Liver (tissue), 9 donors: ENCODE data around the gene RPL10. TPM values are rescaled to one million over a fixed set of nuclear protein-coding genes. Genes with fewer than 3 reads are reported as not detected.

Source experiments
- DNase-seq: peaks from one replicate; pipeline ENCODE4 v3.0.0-alpha.2; 2017; ENCODE audit warnings: low spot score
- H3K27ac ChIP-seq, 2 donors: one replicate each; pipeline ENCODE4 v1.7.0; 2013; ENCODE audit warnings: inconsistent platforms in 2 of 2, low read length in 2 of 2, control low read depth in 1 of 2, low read depth in 1 of 2, mild to moderate bottlenecking in 1 of 2
- H3K27me3 ChIP-seq, 4 donors: one replicate each; pipeline versions ENCODE4 v1.6.1 to v1.7.0; 2013; ENCODE audit warnings: low read length in 3 of 4, inconsistent platforms in 1 of 4, mild to moderate bottlenecking in 1 of 4, moderate library complexity in 1 of 4; ENCODE audit not compliant: control insufficient read depth in 4 of 4, insufficient read depth in 4 of 4
- H3K36me3 ChIP-seq, 4 donors: one replicate each; pipeline versions ENCODE4 v1.6.1 to v1.7.0; 2013; ENCODE audit warnings: low read length in 3 of 4, mild to moderate bottlenecking in 3 of 4, low read depth in 1 of 4, moderate library complexity in 1 of 4; ENCODE audit not compliant: control insufficient read depth in 4 of 4, insufficient read depth in 3 of 4
- H3K4me1 ChIP-seq, 4 donors: one replicate each; pipeline versions ENCODE4 v1.6.1 to v1.7.0; 2013; ENCODE audit warnings: low read length in 3 of 4, mild to moderate bottlenecking in 3 of 4, moderate library complexity in 1 of 4; ENCODE audit not compliant: control insufficient read depth in 4 of 4, insufficient read depth in 4 of 4
- H3K4me3 ChIP-seq, 3 donors: one replicate each; pipeline versions ENCODE4 v1.6.1 to v1.7.0; 2013; ENCODE audit warnings: low read length in 3 of 3, control low read depth in 1 of 3, low read depth in 1 of 3, mild to moderate bottlenecking in 1 of 3
- H3K9ac ChIP-seq, 2 donors: one replicate each; pipeline ENCODE4 v1.7.0; 2013; ENCODE audit warnings: low read length in 2 of 2, mild to moderate bottlenecking in 2 of 2, moderate library complexity in 2 of 2, control low read depth in 1 of 2, low read depth in 1 of 2
- H3K9me3 ChIP-seq, 4 donors: one replicate each; pipeline versions ENCODE4 v1.6.1 to v1.7.0; 2013; ENCODE audit warnings: low read length in 3 of 4; ENCODE audit not compliant: control insufficient read depth in 4 of 4
- FOXA1 ChIP-seq: IDR thresholded peaks from 2 replicates; pipeline ENCODE4 v1.6.1; 2016; ENCODE audit warnings: antibody characterized with exemption
- GABPA ChIP-seq, 2 donors: IDR thresholded peaks in 1 of 2; conservative IDR thresholded peaks in 1 of 2; 2 replicates each; pipeline ENCODE4 v1.6.1; 2016; ENCODE audit warnings: antibody characterized with exemption in 2 of 2, mild to moderate bottlenecking in 1 of 2, moderate library complexity in 1 of 2
- HNF4A ChIP-seq, 2 donors: conservative IDR thresholded peaks; 2 replicates each; pipeline ENCODE4 v1.6.1; 2016; ENCODE audit warnings: antibody characterized with exemption in 2 of 2, mild to moderate bottlenecking in 2 of 2
- HNF4G ChIP-seq: IDR thresholded peaks from 2 replicates; pipeline ENCODE4 v1.6.1; 2016; ENCODE audit warnings: antibody characterized with exemption
- JUND ChIP-seq, 2 donors: IDR thresholded peaks; 2 replicates each; pipeline ENCODE4 v1.6.1; 2016; ENCODE audit warnings: antibody characterized with exemption in 2 of 2
- NR2F2 ChIP-seq: IDR thresholded peaks from 2 replicates; pipeline ENCODE4 v1.6.1; 2016; ENCODE audit warnings: antibody characterized with exemption
- RAD21 ChIP-seq, 2 donors: IDR thresholded peaks; 2 replicates each; pipeline ENCODE4 v1.6.1; 2016; ENCODE audit warnings: antibody characterized with exemption in 2 of 2, mild to moderate bottlenecking in 2 of 2
- RXRA ChIP-seq, 2 donors: IDR thresholded peaks; 2 replicates each; pipeline ENCODE4 v1.6.1; 2017 to 2018; ENCODE audit warnings: antibody characterized with exemption in 2 of 2, mild to moderate bottlenecking in 1 of 2
- SP1 ChIP-seq: IDR thresholded peaks from 2 replicates; pipeline ENCODE4 v1.6.1; 2018; ENCODE audit warnings: antibody characterized with exemption, mild to moderate bottlenecking
- TAF1 ChIP-seq: conservative IDR thresholded peaks from 2 replicates; pipeline ENCODE4 v1.6.1; 2016; ENCODE audit warnings: antibody characterized with exemption, mild to moderate bottlenecking
- YY1 ChIP-seq: IDR thresholded peaks from 2 replicates; pipeline ENCODE4 v1.6.1; 2016; ENCODE audit warnings: antibody characterized with exemption, mild to moderate bottlenecking
- WGBS: extraction: QIAGEN DNeasy Blood & Tissue Kit; methylation state at CpG from one replicate; pipeline ENCODE4 v1.1.7; 2013; 5-methylcytosine and 5-hydroxymethylcytosine counted together
- polyA plus RNA-seq, 2 donors: library from polyadenylated mRNA; stranded (reverse) in 1 of 2; unstranded in 1 of 2; fragments of 200-250 nt in 1 of 2; fragments of >200 nt in 1 of 2; fragmentation: Nextera tagmentation in 1 of 2; extraction: Ambion mirVana in 1 of 2; gene quantifications; one replicate each; pipeline versions ENCODE4 v1.2.1 to v1.2.3, GENCODE V29; 2013 to 2015
- total RNA-seq, 2 donors: library from RNA; depleted of rRNA; stranded (reverse); fragments of >200 nt; gene quantifications; one replicate each; pipeline ENCODE4 v1.2.3, GENCODE V29; 2014
- TF ChIP-seq, protein P1 (sequence below): IDR thresholded peaks from 2 replicates; pipeline ENCODE4 v1.6.1; 2016; ENCODE audit warnings: antibody characterized with exemption
- TF ChIP-seq, protein P2 (sequence below): IDR thresholded peaks from 2 replicates; pipeline ENCODE4 v1.6.1; 2016; ENCODE audit warnings: antibody characterized with exemption
- TF ChIP-seq, protein P3 (sequence below): IDR thresholded peaks from 2 replicates; pipeline ENCODE4 v1.6.1; 2016; ENCODE audit warnings: antibody characterized with exemption
- TF ChIP-seq, protein P4 (sequence below): fragments of 150-350 bp; IDR thresholded peaks from 2 replicates; pipeline ENCODE4 v1.5.1; 2017; ENCODE audit warnings: improper control_type of control experiment, low read depth, low read length; ENCODE audit not compliant: missing input control
- TF ChIP-seq, protein P5 (sequence below): IDR thresholded peaks from 2 replicates; pipeline ENCODE4 v1.6.1; 2016; ENCODE audit warnings: antibody characterized with exemption, mild to moderate bottlenecking
- donor health status: healthy.
- donor health status: healthy.
- donor health status: healthy.
- donor health status: healthy.
- donor health status: healthy.

The RPL10 gene
- total and polyA plus RNA-seq, 4 donors = 446 to 1,644 (median 1,423) TPM

DNA sequence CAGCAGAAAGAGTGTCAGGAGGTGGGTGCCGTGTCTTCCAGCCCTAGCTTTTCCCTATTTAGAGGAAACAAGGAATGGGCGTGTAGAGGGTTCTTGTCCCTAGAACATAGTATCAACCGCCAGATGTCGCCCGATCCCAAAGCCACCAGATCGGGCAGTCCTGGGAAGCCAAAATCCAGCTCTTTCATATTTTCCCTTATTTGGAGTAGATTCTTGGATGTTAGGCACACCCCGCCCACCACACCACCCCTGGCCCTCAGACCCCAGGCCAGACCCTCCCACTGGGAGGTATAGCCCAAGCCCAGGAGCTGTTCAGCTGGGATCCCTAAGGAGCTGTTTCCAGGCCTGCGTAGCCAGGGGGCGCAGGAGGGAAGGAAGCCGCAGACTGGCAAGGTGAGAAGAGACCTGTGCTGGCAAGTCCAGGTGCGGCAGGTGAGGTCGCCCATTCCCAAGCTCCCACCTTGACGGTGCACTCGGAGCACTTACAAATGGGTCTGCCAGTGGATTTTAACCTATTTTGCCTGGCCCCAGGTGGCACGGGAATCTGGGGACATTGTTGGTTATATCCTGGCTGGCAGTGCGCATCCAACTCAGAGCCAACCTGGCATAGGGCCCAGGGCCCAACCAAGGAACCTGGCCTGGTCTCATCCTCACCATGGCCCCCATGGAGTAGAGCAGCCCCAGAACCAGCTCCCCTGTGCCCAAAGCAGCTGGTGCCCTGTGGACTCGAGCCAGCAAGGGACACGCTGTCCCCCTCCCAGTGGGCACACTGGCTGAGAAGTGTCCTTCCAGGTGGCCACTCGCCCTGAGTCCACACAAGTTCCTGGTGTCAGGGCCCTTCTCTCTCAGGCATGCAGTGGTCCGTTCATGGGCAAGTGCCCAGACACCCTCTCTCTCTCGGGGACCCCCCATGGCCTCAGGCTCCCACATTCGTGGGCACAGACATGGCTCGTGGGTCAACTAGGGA lies 24.6 kb upstream of the RPL10 start:
- 12% methylated on average over 23 of the region's 23 CpGs for WGBS
- Histone ChIP-seq H3K9me3 (no peaks in the 10 kb centered on the region), H3K27me3 (no peaks in the 10 kb centered on the region), H3K27ac (peak overlapping the region; percentile 12 to 35), H3K9ac (no peak overlapping the region), H3K4me1 (peaks cover 8 to 25% (median 11%) of the 10 kb centered on the region in 4 donors), H3K36me3 (no peaks in the 10 kb centered on the region), H3K4me3 (peak overlapping the region in 2 of 3 donors; percentile 27 to 33)
- TF ChIP-seq, protein P1, sequence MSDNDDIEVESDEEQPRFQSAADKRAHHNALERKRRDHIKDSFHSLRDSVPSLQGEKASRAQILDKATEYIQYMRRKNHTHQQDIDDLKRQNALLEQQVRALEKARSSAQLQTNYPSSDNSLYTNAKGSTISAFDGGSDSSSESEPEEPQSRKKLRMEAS = no peak
- TF ChIP-seq, protein P2, sequence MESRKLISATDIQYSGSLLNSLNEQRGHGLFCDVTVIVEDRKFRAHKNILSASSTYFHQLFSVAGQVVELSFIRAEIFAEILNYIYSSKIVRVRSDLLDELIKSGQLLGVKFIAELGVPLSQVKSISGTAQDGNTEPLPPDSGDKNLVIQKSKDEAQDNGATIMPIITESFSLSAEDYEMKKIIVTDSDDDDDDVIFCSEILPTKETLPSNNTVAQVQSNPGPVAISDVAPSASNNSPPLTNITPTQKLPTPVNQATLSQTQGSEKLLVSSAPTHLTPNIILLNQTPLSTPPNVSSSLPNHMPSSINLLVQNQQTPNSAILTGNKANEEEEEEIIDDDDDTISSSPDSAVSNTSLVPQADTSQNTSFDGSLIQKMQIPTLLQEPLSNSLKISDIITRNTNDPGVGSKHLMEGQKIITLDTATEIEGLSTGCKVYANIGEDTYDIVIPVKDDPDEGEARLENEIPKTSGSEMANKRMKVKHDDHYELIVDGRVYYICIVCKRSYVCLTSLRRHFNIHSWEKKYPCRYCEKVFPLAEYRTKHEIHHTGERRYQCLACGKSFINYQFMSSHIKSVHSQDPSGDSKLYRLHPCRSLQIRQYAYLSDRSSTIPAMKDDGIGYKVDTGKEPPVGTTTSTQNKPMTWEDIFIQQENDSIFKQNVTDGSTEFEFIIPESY = no peak
- TF ChIP-seq HNF4A (conservative IDR thresholded peaks at IDR 0.05) (no peak), GABPA (IDR thresholded peaks at IDR 0.05 in 1 of 2, conservative IDR thresholded peaks at IDR 0.05 in 1 of 2) (no peak), RXRA (IDR thresholded peaks at IDR 0.05) (no peak), TAF1 (no peak), JUND (IDR thresholded peaks at IDR 0.05) (no peak), RAD21 (IDR thresholded peaks at IDR 0.05) (peak; percentile 66 to 73), YY1 (no peak), HNF4G (no peak), SP1 (no peak)
- TF ChIP-seq, protein P3, sequence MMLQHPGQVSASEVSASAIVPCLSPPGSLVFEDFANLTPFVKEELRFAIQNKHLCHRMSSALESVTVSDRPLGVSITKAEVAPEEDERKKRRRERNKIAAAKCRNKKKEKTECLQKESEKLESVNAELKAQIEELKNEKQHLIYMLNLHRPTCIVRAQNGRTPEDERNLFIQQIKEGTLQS = no peak
- TF ChIP-seq, protein P4, sequence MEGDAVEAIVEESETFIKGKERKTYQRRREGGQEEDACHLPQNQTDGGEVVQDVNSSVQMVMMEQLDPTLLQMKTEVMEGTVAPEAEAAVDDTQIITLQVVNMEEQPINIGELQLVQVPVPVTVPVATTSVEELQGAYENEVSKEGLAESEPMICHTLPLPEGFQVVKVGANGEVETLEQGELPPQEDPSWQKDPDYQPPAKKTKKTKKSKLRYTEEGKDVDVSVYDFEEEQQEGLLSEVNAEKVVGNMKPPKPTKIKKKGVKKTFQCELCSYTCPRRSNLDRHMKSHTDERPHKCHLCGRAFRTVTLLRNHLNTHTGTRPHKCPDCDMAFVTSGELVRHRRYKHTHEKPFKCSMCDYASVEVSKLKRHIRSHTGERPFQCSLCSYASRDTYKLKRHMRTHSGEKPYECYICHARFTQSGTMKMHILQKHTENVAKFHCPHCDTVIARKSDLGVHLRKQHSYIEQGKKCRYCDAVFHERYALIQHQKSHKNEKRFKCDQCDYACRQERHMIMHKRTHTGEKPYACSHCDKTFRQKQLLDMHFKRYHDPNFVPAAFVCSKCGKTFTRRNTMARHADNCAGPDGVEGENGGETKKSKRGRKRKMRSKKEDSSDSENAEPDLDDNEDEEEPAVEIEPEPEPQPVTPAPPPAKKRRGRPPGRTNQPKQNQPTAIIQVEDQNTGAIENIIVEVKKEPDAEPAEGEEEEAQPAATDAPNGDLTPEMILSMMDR = peak; percentile 27
- peak; percentile 60 for DNase-seq

DNA sequence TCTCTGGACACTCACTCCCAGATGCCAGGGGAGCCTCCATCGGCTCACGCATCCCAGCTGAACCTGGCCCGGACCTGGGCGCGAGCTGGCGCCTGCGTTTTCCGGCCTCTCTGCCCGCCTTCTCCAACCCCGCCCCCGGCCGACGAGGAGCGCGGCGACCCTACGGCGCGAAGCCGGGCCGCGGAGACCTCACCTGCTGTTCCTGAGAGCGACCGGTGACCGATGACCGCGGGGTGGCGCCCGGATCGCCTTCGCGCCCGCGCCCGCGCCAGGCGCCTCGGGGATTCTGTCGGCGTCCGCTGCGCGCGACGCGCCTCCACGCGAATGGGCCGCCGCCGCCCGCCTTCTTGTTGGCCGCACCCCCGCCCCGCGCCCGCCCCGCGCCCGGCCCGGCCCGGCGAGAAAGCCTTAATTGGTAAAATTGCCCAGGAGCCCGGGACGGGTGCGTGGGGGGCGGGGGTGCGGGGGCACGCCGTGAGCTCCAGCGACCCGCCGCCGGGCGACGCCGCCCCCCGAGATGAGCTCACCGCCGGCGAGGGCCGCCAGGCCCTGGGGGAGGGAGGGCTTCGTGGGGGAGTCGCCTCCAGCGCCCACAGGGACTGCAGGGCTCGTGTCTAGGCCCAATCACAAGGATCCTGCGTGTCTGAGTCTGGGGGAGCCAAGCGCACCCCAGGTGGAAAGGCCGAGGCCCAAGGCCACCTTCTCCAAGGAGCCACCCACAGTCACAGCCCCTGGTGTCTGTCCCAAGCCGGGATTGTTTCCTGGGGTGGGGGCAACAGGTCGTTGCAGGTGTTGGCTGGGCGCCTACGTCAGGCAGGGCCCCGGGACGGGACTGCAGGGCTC lies 23.6 kb upstream of the RPL10 start, which contains the start of gene FLNA:
TSS of gene FLNA (minus strand) at position 322 of the 843 bp plus-strand sequence. CDS start 3,389 bp downstream, outside the sequence.
- no peak for DNase-seq
- WGBS = 8% methylated on average over 89 of the region's 95 CpGs
- no peak for TF ChIP-seq NR2F2
- TF ChIP-seq GABPA (IDR thresholded peaks at IDR 0.05 in 1 of 2, conservative IDR thresholded peaks at IDR 0.05 in 1 of 2) = no peak
- no peak for TF ChIP-seq YY1
- no peak for TF ChIP-seq RAD21 (IDR thresholded peaks at IDR 0.05)
- TF ChIP-seq, protein P1 = no peak
- TF ChIP-seq FOXA1 = no peak
- TF ChIP-seq, protein P3 = no peak
- no peak for TF ChIP-seq HNF4G
- TF ChIP-seq, protein P4 = no peak
- TF ChIP-seq, protein P5, sequence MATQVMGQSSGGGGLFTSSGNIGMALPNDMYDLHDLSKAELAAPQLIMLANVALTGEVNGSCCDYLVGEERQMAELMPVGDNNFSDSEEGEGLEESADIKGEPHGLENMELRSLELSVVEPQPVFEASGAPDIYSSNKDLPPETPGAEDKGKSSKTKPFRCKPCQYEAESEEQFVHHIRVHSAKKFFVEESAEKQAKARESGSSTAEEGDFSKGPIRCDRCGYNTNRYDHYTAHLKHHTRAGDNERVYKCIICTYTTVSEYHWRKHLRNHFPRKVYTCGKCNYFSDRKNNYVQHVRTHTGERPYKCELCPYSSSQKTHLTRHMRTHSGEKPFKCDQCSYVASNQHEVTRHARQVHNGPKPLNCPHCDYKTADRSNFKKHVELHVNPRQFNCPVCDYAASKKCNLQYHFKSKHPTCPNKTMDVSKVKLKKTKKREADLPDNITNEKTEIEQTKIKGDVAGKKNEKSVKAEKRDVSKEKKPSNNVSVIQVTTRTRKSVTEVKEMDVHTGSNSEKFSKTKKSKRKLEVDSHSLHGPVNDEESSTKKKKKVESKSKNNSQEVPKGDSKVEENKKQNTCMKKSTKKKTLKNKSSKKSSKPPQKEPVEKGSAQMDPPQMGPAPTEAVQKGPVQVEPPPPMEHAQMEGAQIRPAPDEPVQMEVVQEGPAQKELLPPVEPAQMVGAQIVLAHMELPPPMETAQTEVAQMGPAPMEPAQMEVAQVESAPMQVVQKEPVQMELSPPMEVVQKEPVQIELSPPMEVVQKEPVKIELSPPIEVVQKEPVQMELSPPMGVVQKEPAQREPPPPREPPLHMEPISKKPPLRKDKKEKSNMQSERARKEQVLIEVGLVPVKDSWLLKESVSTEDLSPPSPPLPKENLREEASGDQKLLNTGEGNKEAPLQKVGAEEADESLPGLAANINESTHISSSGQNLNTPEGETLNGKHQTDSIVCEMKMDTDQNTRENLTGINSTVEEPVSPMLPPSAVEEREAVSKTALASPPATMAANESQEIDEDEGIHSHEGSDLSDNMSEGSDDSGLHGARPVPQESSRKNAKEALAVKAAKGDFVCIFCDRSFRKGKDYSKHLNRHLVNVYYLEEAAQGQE = no peak
- no peak for TF ChIP-seq RXRA (IDR thresholded peaks at IDR 0.05)

More for the DNA sequence above, 23.6 kb upstream of the RPL10 start, which contains the start of gene FLNA:
- Histone ChIP-seq H3K27ac (peak within 1 kb of the TSS; percentile 35 to 42), H3K4me1 (peaks cover 8 to 25% (median 11%) of the 10 kb centered on the region in 4 donors), H3K9ac (no peak within 1 kb of the TSS), H3K27me3 (no peaks in the 10 kb centered on the region), H3K9me3 (no peaks in the 10 kb centered on the region), H3K4me3 (peak within 1 kb of the TSS in 2 of 3 donors; percentile 27 to 33), H3K36me3 (no peaks in the 10 kb centered on the region)
